ENCODE results near the gene RANBP17. TPM values are rescaled to one million over a fixed set of nuclear protein-coding genes. Genes with fewer than 3 reads are reported as not detected.

The RANBP17 gene
- total RNA-seq, 6 donors from 2014 or later: 12.6 to 81.4 (median 23.9) TPM

DNA sequence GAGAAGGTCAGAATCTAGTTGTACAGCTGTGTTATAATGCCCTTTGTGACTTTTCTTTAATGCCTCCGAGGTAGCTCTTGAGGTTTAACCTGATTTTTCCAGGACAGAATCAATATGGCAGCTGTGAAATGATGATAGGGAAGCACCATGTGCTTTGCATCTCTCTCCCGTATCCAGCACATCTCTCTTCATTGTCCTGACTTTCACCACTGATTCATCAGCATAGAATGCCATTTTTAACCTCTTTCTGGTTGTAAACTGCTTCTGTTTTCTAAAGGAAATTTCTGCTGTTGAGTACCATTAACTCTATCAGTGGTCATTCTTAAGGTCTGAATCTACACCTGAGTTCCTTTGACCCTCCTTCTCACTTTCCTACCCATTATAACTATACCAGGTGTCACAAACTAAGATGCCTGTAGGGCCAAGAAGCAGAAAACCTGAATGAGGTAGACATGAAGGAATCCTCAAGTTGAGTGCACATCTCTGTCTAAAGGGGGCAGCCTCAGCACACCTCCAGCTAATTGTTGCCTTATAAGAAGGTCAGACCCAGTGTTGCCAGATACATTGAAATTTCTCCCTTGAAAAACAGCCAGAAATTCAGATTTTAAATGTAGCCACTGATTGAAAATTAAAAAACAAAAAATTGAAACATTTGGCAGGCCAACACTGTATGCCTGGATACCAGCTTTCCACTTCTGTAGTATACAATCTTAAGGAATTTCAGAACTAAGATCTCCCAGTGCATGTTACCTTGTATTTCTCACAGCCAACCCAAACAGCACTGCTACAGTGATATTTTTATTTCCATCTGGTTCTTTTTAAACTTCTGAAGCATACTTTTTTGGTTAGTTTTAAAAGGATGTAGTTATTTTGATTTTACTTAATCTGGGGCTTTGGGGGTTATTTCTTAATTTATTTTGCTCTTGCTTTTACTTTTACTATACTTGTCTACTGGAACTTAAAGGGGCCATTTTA, 411.5 kb downstream of the RANBP17 start:
- DNase-seq (no peak), ATAC-seq (ENCODE audit: low FRiP score in 2 of 2) (no peak)
- no peak for TF ChIP-seq POLR2AphosphoS5 (IDR thresholded peaks at IDR 0.05)
- TF ChIP-seq POLR2A (IDR thresholded peaks at IDR 0.05): no peak
- TF ChIP-seq, protein P1, sequence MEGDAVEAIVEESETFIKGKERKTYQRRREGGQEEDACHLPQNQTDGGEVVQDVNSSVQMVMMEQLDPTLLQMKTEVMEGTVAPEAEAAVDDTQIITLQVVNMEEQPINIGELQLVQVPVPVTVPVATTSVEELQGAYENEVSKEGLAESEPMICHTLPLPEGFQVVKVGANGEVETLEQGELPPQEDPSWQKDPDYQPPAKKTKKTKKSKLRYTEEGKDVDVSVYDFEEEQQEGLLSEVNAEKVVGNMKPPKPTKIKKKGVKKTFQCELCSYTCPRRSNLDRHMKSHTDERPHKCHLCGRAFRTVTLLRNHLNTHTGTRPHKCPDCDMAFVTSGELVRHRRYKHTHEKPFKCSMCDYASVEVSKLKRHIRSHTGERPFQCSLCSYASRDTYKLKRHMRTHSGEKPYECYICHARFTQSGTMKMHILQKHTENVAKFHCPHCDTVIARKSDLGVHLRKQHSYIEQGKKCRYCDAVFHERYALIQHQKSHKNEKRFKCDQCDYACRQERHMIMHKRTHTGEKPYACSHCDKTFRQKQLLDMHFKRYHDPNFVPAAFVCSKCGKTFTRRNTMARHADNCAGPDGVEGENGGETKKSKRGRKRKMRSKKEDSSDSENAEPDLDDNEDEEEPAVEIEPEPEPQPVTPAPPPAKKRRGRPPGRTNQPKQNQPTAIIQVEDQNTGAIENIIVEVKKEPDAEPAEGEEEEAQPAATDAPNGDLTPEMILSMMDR (IDR thresholded peaks at IDR 0.05): no peak
- TF ChIP-seq EP300 (IDR thresholded peaks at IDR 0.05): no peak

DNA sequence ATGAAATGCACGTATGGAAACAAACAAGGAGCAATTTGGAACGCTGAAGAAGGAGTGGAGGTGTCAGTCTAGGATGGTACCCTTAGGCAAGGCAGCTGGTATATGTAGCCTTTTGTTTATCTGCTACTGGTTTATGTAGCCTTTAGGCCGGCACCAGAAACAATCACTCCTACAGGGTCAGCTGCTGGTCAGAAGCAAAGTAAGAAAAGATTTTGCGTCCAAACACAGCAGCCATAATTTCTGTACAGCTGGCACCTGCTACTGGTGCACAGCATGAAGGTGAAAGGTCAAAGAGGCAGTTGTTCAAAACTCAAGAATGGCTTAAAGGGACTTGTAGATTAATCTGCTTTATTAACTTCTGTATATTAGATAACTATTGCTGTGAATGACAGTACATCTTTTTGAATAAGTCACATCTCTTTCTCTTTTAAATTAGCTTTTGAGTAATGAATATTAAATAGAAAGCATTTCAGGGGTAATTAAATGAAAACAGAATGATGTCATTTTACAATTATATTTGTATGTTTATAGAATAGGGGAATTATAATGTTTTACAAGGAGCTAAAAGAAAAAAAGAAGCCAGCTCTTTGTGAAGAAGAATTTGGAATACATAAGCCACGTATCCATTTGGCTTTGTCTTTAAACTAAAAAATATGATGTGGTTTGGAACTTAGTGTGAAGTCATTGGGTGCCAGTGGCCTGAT, 414.2 kb downstream of the RANBP17 start:
- Histone ChIP-seq H3K27ac (no peak overlapping the region), H3K4me3 (no peak overlapping the region), H3K9me3 (no peaks in the 10 kb centered on the region), H3K27me3 (no peaks in the 10 kb centered on the region), H3K36me3 (no peaks in the 10 kb centered on the region), H3K4me1 (no peaks in the 10 kb centered on the region)
- no peak for TF ChIP-seq EP300 (IDR thresholded peaks at IDR 0.05)
- TF ChIP-seq, protein P1 (IDR thresholded peaks at IDR 0.05): no peak
- TF ChIP-seq POLR2AphosphoS5 (IDR thresholded peaks at IDR 0.05): no peak
- TF ChIP-seq POLR2A (IDR thresholded peaks at IDR 0.05): no peak
- WGBS, 2 donors: 76 to 90% methylated on average over 5 of the region's 5 CpGs
- DNase-seq: no peak
- no peak for ATAC-seq (ENCODE audit: low FRiP score in 2 of 2)

More for the DNA sequence above, 411.5 kb downstream of the RANBP17 start:
- Histone ChIP-seq H3K27ac (no peak overlapping the region), H3K4me1 (no peaks in the 10 kb centered on the region), H3K27me3 (no peaks in the 10 kb centered on the region), H3K36me3 (no peaks in the 10 kb centered on the region), H3K9me3 (no peaks in the 10 kb centered on the region), H3K4me3 (no peak overlapping the region)
- WGBS, 2 donors: 94 to 96% methylated on average over 2 of the region's 2 CpGs

DNA sequence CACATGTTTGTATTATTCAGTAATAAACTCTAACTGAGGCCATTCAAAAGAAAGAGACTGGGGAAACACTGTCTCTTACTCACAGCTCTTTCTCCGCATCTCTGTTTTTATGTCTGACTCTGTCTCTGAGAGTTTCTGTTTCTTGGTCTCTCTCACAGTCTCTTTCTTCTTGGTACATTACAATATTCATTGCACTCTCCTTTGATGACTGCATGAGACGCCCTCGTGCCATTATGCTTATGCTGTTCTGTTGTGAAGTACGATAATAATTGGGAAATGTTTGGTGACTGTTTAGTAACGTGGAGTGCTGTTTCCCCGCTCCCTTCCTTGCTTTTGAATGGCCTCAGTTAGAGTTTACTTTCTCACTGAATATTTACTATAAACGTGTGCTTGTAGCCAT, 421.9 kb downstream of the RANBP17 start:
- DNase-seq (no peak), ATAC-seq (ENCODE audit: low FRiP score in 2 of 2) (no peak)
- Histone ChIP-seq H3K27ac (no peak overlapping the region), H3K9me3 (no peaks in the 10 kb centered on the region), H3K27me3 (no peaks in the 10 kb centered on the region), H3K36me3 (no peaks in the 10 kb centered on the region), H3K4me3 (no peak overlapping the region), H3K4me1 (no peaks in the 10 kb centered on the region)
- TF ChIP-seq POLR2A (IDR thresholded peaks at IDR 0.05): no peak
- TF ChIP-seq EP300 (IDR thresholded peaks at IDR 0.05): no peak
- TF ChIP-seq, protein P1 (IDR thresholded peaks at IDR 0.05): no peak
- no peak for TF ChIP-seq POLR2AphosphoS5 (IDR thresholded peaks at IDR 0.05)
- 87 to 89% methylated on average over 7 of the region's 7 CpGs for WGBS, 2 donors

DNA sequence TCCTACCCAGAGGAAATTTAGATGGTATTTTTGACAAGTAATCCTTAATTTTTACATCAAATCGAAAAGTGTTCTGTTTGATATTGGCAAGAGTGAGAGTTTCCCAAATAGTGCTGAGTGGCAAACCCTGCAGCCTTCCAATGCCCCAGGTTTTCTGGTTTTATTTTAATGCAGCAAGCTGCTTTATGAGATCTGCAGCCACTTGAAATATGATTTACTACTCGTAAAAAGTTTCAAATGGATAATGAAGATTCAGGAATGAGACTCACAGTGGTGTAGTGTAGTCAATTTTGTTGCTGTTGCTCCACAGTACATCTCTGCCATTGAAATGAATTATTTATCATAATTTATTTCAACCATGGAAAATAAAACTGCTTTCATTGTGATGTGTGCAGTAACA, 423.6 kb downstream of the RANBP17 start:
- no peak overlapping the region for H3K4me3 ChIP-seq
- H3K27ac ChIP-seq: no peak overlapping the region
- no peaks in the 10 kb centered on the region for H3K36me3 ChIP-seq
- H3K9me3 ChIP-seq: no peaks in the 10 kb centered on the region
- WGBS, 2 donors: 66 to 87% methylated on average over 2 of the region's 2 CpGs
- ATAC-seq (ENCODE audit: low FRiP score in 2 of 2) (no peak), DNase-seq (no peak)
- H3K4me1 ChIP-seq: no peaks in the 10 kb centered on the region
- TF ChIP-seq EP300 (IDR thresholded peaks at IDR 0.05) (no peak), POLR2AphosphoS5 (IDR thresholded peaks at IDR 0.05) (no peak), POLR2A (IDR thresholded peaks at IDR 0.05) (no peak)
- TF ChIP-seq, protein P1 (IDR thresholded peaks at IDR 0.05): no peak
- no peaks in the 10 kb centered on the region for H3K27me3 ChIP-seq
